K562 (cell line): ENCODE results near the gene PRKAG2. TPM values are rescaled to one million over a fixed set of nuclear protein-coding genes. Genes with fewer than 3 reads are reported as not detected.

Experiments used
- FUS ChIP-seq: fragments of 200-400 bp; formaldehyde crosslinking; optimal IDR thresholded peaks from 2 replicates; pipeline ENCODE3; 2017; ENCODE audit warnings: low read depth, low read length
- NR3C1 ChIP-seq: sonication (generic); formaldehyde crosslinking; IDR thresholded peaks from 2 replicates; pipeline ENCODE4 v1.8.1; 2022; ENCODE audit warnings: missing genetic modification reagents
- POLR2A ChIP-seq: fragments of 450-650 bp; conservative IDR thresholded peaks from 2 replicates; pipeline ENCODE4 v1.6.1; 2016
- SMARCA5 ChIP-seq: fragments of 450-650 bp; IDR thresholded peaks from 2 replicates; pipeline ENCODE4 v1.6.1; 2016
- ZNF696 ChIP-seq: fragments of 250-450 bp; sonication (Bioruptor Pico); conservative IDR thresholded peaks from 2 replicates; pipeline ENCODE4 v1.4.0; 2020; ENCODE audit warnings: mild to moderate bottlenecking, moderate library complexity
- polyA plus RNA-seq, 8 experiments: library from polyadenylated mRNA; depleted of rRNA in 4 of 8; stranded (reverse) in 5 of 8; unstranded in 3 of 8; fragments of >200 nt; fragmentation: Nextera tagmentation in 2 of 8; fragmentation: Illumina TruSeq in 1 of 8; extraction: Ambion mirVana in 2 of 8; extraction: Trizol in 1 of 8; gene quantifications; 2 replicates each; pipeline versions ENCODE4 v1.2.1 to v1.2.3, GENCODE V29; 2011 to 2014; ENCODE audit warnings: inconsistent platforms in 1 of 8, missing spikeins in 1 of 8
- total RNA-seq, 7 experiments: library from RNA; depleted of rRNA in 6 of 7; stranded (reverse); fragments of >200 nt in 6 of 7; fragmentation: Illumina TruSeq in 2 of 7; extraction: Trizol in 2 of 7; gene quantifications; 2 replicates each; pipeline versions ENCODE4 v1.2.1 to v1.2.3, GENCODE V29; 2011 to 2021; ENCODE audit warnings: low replicate concordance in 1 of 7
- TF ChIP-seq, protein P1 (sequence below): fragments of 450-650 bp; IDR thresholded peaks from 2 replicates; pipeline ENCODE4 v1.6.1; 2016; ENCODE audit warnings: mild to moderate bottlenecking, moderate library complexity
- TF ChIP-seq, protein P2 (sequence below): sonication (generic); formaldehyde crosslinking; IDR thresholded peaks from 2 replicates; pipeline ENCODE4 v1.8.1; 2022; ENCODE audit warnings: missing genetic modification reagents
- TF ChIP-seq, protein P3 (sequence below): sonication (generic); formaldehyde crosslinking; IDR thresholded peaks from 2 replicates; pipeline ENCODE4 v1.8.1; 2023; ENCODE audit warnings: mild to moderate bottlenecking, missing genetic modification reagents

PRKAG2 gene
- total and polyA plus RNA-seq, 9 of the 15 experiments (the other 6 are each of a cell fraction or from before 2014, with no cell fraction given): 0.99 to 5.6 (median 3.3) TPM

DNA sequence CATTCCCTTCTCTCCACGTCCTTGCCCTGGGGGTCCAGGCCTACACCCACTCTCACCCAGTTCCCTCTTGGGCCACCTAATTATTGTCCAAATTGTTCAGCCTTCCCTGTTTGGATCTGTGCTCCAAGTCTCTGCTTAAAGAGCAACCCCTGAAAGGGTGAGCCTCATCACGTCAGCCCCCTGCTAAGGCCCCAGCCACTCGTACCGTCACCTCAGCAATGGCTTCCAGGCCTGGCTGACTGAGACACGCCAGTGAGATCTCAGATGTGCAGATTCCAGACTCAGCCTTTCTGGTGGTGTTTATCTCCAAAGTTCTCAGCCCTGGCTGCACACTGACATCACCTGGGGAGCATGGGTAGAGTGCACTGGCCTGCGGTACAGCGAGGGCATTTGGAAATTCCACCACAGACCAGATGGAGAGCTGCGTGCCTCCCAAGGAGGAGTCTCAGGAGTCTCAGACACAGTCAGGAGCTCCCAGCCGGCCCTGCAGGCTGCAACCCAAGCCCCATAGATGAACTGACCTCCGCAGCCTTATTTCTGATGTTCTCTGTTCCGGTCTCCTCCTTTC is 87.5 kb downstream of the PRKAG2 start (continued):
- TF ChIP-seq, protein P1, sequence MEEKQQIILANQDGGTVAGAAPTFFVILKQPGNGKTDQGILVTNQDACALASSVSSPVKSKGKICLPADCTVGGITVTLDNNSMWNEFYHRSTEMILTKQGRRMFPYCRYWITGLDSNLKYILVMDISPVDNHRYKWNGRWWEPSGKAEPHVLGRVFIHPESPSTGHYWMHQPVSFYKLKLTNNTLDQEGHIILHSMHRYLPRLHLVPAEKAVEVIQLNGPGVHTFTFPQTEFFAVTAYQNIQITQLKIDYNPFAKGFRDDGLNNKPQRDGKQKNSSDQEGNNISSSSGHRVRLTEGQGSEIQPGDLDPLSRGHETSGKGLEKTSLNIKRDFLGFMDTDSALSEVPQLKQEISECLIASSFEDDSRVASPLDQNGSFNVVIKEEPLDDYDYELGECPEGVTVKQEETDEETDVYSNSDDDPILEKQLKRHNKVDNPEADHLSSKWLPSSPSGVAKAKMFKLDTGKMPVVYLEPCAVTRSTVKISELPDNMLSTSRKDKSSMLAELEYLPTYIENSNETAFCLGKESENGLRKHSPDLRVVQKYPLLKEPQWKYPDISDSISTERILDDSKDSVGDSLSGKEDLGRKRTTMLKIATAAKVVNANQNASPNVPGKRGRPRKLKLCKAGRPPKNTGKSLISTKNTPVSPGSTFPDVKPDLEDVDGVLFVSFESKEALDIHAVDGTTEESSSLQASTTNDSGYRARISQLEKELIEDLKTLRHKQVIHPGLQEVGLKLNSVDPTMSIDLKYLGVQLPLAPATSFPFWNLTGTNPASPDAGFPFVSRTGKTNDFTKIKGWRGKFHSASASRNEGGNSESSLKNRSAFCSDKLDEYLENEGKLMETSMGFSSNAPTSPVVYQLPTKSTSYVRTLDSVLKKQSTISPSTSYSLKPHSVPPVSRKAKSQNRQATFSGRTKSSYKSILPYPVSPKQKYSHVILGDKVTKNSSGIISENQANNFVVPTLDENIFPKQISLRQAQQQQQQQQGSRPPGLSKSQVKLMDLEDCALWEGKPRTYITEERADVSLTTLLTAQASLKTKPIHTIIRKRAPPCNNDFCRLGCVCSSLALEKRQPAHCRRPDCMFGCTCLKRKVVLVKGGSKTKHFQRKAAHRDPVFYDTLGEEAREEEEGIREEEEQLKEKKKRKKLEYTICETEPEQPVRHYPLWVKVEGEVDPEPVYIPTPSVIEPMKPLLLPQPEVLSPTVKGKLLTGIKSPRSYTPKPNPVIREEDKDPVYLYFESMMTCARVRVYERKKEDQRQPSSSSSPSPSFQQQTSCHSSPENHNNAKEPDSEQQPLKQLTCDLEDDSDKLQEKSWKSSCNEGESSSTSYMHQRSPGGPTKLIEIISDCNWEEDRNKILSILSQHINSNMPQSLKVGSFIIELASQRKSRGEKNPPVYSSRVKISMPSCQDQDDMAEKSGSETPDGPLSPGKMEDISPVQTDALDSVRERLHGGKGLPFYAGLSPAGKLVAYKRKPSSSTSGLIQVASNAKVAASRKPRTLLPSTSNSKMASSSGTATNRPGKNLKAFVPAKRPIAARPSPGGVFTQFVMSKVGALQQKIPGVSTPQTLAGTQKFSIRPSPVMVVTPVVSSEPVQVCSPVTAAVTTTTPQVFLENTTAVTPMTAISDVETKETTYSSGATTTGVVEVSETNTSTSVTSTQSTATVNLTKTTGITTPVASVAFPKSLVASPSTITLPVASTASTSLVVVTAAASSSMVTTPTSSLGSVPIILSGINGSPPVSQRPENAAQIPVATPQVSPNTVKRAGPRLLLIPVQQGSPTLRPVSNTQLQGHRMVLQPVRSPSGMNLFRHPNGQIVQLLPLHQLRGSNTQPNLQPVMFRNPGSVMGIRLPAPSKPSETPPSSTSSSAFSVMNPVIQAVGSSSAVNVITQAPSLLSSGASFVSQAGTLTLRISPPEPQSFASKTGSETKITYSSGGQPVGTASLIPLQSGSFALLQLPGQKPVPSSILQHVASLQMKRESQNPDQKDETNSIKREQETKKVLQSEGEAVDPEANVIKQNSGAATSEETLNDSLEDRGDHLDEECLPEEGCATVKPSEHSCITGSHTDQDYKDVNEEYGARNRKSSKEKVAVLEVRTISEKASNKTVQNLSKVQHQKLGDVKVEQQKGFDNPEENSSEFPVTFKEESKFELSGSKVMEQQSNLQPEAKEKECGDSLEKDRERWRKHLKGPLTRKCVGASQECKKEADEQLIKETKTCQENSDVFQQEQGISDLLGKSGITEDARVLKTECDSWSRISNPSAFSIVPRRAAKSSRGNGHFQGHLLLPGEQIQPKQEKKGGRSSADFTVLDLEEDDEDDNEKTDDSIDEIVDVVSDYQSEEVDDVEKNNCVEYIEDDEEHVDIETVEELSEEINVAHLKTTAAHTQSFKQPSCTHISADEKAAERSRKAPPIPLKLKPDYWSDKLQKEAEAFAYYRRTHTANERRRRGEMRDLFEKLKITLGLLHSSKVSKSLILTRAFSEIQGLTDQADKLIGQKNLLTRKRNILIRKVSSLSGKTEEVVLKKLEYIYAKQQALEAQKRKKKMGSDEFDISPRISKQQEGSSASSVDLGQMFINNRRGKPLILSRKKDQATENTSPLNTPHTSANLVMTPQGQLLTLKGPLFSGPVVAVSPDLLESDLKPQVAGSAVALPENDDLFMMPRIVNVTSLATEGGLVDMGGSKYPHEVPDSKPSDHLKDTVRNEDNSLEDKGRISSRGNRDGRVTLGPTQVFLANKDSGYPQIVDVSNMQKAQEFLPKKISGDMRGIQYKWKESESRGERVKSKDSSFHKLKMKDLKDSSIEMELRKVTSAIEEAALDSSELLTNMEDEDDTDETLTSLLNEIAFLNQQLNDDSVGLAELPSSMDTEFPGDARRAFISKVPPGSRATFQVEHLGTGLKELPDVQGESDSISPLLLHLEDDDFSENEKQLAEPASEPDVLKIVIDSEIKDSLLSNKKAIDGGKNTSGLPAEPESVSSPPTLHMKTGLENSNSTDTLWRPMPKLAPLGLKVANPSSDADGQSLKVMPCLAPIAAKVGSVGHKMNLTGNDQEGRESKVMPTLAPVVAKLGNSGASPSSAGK: no peak
- TF ChIP-seq, protein P2, sequence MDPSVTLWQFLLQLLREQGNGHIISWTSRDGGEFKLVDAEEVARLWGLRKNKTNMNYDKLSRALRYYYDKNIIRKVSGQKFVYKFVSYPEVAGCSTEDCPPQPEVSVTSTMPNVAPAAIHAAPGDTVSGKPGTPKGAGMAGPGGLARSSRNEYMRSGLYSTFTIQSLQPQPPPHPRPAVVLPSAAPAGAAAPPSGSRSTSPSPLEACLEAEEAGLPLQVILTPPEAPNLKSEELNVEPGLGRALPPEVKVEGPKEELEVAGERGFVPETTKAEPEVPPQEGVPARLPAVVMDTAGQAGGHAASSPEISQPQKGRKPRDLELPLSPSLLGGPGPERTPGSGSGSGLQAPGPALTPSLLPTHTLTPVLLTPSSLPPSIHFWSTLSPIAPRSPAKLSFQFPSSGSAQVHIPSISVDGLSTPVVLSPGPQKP (CRISPR knock-in tag): no peak
- TF ChIP-seq NR3C1 (CRISPR knock-in tag): no peak
- TF ChIP-seq SMARCA5: no peak
- no peak for TF ChIP-seq ZNF696 (CRISPR knock-in tag)
- no peak for TF ChIP-seq FUS
- TF ChIP-seq, protein P3, sequence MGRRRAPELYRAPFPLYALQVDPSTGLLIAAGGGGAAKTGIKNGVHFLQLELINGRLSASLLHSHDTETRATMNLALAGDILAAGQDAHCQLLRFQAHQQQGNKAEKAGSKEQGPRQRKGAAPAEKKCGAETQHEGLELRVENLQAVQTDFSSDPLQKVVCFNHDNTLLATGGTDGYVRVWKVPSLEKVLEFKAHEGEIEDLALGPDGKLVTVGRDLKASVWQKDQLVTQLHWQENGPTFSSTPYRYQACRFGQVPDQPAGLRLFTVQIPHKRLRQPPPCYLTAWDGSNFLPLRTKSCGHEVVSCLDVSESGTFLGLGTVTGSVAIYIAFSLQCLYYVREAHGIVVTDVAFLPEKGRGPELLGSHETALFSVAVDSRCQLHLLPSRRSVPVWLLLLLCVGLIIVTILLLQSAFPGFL (CRISPR knock-in tag): no peak
- no peak for TF ChIP-seq POLR2A
